ENCODE data around the gene MANEA. TPM values are rescaled to one million over a fixed set of nuclear protein-coding genes. Genes with fewer than 3 reads are reported as not detected.

The MANEA gene
- total RNA-seq, 1 experiment from 2014 or later, result 13.9 TPM

DNA sequence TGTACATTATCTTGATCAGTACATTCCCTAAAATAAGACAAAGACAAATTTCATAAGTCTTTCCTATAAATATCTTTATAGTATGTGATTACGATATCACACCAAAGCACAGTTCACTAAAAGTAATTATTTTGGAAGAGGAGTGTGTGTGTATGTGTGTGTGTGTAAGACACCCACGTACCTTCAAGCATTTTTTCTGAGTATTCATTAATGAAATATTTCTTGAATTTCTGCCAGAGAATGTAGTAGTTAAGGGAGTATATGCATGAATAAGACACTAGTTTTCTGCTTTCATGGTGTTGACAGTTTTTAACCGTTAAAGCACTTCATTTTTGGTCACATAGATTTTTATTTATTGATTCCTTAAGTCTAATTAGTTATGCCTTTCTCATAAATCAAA is 36.8 kb downstream of the MANEA start (continued):
- no peak for TF ChIP-seq FOSL1 (IDR thresholded peaks at IDR 0.05; ENCODE audit: low read depth)
- TF ChIP-seq POLR2AphosphoS5 (IDR thresholded peaks at IDR 0.05; ENCODE audit: low read depth, low read length), result no peak
- TF ChIP-seq SRF (IDR thresholded peaks at IDR 0.05; ENCODE audit: low read depth), result no peak
- no peak for TF ChIP-seq YY1 (IDR thresholded peaks at IDR 0.05; ENCODE audit: extremely low read depth, insufficient replicate concordance, low read depth, low read length)
- no peak for TF ChIP-seq EGR1 (IDR thresholded peaks at IDR 0.05; ENCODE audit: low read depth)
- no peak for TF ChIP-seq EZH2 (IDR thresholded peaks at IDR 0.05)
- TF ChIP-seq ELF1 (IDR thresholded peaks at IDR 0.05; ENCODE audit: borderline replicate concordance, low read depth), result no peak
- no peak for TF ChIP-seq SIN3A (IDR thresholded peaks at IDR 0.05; ENCODE audit: low read depth)

DNA sequence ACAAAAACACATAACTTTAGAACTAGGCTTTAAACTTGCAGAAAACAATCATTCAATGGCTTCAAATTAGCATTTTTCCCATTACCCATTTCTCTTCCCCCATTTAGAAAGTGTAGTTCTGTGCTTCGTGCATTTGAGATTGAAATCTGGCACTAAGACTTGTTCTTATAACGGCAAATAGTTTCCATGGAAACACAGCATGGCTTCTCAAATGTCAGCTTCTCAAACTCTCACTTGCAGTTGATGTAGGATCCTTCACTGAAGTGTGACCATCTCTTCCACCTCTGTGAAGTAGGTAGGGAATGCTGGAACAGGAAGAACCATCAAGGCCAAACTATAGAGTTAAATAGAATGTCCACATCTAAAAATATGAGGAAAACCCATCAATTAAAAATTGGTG is 52.2 kb downstream of the MANEA start:
- Histone ChIP-seq H3K79me2 (ENCODE audit: insufficient read depth, low read length) (no peaks in the 10 kb centered on the region), H3K4me2 (ENCODE audit: low read length) (no peak overlapping the region), H3K9me2 (ENCODE audit: insufficient read depth) (no peaks in the 10 kb centered on the region), H3K27ac (ENCODE audit: low read depth, low read length) (no peak overlapping the region), H3K36me3 (ENCODE audit: control insufficient read depth in 1 of 2, insufficient read depth in 2 of 2, low read length in 2 of 2) (no peaks in the 10 kb centered on the region), H2AFZ (ENCODE audit: low read depth, low read length, poor library complexity, severe bottlenecking) (no peak overlapping the region), H3K9me3 (ENCODE audit: control insufficient read depth in 1 of 2, insufficient read depth in 1 of 2, low read depth in 1 of 2, low read length in 2 of 2) (no peaks in the 10 kb centered on the region), H3K9ac (ENCODE audit: low read length) (no peak overlapping the region), H3K27me3 (ENCODE audit: insufficient read depth, low read length) (no peaks in the 10 kb centered on the region), H3K4me3 (replicated peaks in 1 of 2; ENCODE audit: low read depth in 1 of 2, low read length in 2 of 2) (no peak overlapping the region), H4K20me1 (ENCODE audit: insufficient read depth) (no peaks in the 10 kb centered on the region), H3K4me1 (ENCODE audit: control insufficient read depth in 1 of 2, insufficient read depth in 2 of 2, low read length in 2 of 2) (no peaks in the 10 kb centered on the region)
- BruUV-seq (replicated peaks), result no TSS peak
- POLR2A ChIA-PET, result no interaction called here
- ATAC-seq (no peak), DNase-seq (ENCODE audit: low read depth, low spot score) (no peak)
- CTCF ChIA-PET, result no interaction called here
- intact Hi-C loops (cut with micrococcal nuclease), result no loop called here
- RAD21 ChIA-PET (ENCODE audit: low non-redundant PET in 1 of 2, low total read pairs in 2 of 2, uncharacterized antibody in 2 of 2, unreplicated experiment in 2 of 2), result no interaction called here
- TF ChIP-seq JUND (IDR thresholded peaks at IDR 0.05) (no peak), TCF7L2 (IDR thresholded peaks at IDR 0.05; ENCODE audit: borderline replicate concordance, extremely low read depth, insufficient read depth, insufficient read length) (no peak), CTCF (IDR thresholded peaks at IDR 0.05 in 2 of 3, conservative IDR thresholded peaks at IDR 0.05 in 1 of 3; ENCODE audit: borderline replicate concordance in 1 of 3, insufficient read depth in 1 of 3, low read depth in 2 of 3, low read length in 2 of 3) (no peak), EZH2phosphoT487 (IDR thresholded peaks at IDR 0.05; ENCODE audit: borderline replicate concordance) (no peak), CBX3 (IDR thresholded peaks at IDR 0.05; ENCODE audit: low read depth) (no peak), SIN3A (IDR thresholded peaks at IDR 0.05; ENCODE audit: low read depth) (no peak), FOSL1 (IDR thresholded peaks at IDR 0.05; ENCODE audit: low read depth) (no peak), SRF (IDR thresholded peaks at IDR 0.05; ENCODE audit: low read depth) (no peak), SP1 (IDR thresholded peaks at IDR 0.05; ENCODE audit: low read depth) (no peak), ZBTB33 (IDR thresholded peaks at IDR 0.05; ENCODE audit: extremely low read depth, insufficient replicate concordance, low read length) (no peak), RAD21 (IDR thresholded peaks at IDR 0.05; ENCODE audit: low read depth) (no peak), EZH2 (IDR thresholded peaks at IDR 0.05) (no peak), ELF1 (IDR thresholded peaks at IDR 0.05; ENCODE audit: borderline replicate concordance, low read depth) (no peak)
- TF ChIP-seq, protein P1, sequence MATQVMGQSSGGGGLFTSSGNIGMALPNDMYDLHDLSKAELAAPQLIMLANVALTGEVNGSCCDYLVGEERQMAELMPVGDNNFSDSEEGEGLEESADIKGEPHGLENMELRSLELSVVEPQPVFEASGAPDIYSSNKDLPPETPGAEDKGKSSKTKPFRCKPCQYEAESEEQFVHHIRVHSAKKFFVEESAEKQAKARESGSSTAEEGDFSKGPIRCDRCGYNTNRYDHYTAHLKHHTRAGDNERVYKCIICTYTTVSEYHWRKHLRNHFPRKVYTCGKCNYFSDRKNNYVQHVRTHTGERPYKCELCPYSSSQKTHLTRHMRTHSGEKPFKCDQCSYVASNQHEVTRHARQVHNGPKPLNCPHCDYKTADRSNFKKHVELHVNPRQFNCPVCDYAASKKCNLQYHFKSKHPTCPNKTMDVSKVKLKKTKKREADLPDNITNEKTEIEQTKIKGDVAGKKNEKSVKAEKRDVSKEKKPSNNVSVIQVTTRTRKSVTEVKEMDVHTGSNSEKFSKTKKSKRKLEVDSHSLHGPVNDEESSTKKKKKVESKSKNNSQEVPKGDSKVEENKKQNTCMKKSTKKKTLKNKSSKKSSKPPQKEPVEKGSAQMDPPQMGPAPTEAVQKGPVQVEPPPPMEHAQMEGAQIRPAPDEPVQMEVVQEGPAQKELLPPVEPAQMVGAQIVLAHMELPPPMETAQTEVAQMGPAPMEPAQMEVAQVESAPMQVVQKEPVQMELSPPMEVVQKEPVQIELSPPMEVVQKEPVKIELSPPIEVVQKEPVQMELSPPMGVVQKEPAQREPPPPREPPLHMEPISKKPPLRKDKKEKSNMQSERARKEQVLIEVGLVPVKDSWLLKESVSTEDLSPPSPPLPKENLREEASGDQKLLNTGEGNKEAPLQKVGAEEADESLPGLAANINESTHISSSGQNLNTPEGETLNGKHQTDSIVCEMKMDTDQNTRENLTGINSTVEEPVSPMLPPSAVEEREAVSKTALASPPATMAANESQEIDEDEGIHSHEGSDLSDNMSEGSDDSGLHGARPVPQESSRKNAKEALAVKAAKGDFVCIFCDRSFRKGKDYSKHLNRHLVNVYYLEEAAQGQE (IDR thresholded peaks at IDR 0.05; ENCODE audit: low read depth), result no peak
- TF ChIP-seq, protein P2, sequence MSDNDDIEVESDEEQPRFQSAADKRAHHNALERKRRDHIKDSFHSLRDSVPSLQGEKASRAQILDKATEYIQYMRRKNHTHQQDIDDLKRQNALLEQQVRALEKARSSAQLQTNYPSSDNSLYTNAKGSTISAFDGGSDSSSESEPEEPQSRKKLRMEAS (IDR thresholded peaks at IDR 0.05), result no peak
